OCI-LY1 (cell line): ENCODE data around the gene TPCN2.

Experiments
- CTCF ChIP-seq: fragments of 200-600 bp; sonication (generic), shearing (Covaris generic); IDR thresholded peaks from 2 replicates; pipeline ENCODE4 v1.5.1; 2017; ENCODE audit warnings: mild to moderate bottlenecking, antibody characterized with exemption, low read length, moderate library complexity, mixed read lengths
- EZH2 ChIP-seq: fragments of 200-600 bp; sonication (generic), shearing (Covaris generic); IDR thresholded peaks from 2 replicates; pipeline ENCODE4 v1.8.0; 2017; ENCODE audit warnings: borderline replicate concordance, mixed run types, mild to moderate bottlenecking, antibody characterized with exemption, low read length, moderate library complexity, mixed read lengths

DNA sequence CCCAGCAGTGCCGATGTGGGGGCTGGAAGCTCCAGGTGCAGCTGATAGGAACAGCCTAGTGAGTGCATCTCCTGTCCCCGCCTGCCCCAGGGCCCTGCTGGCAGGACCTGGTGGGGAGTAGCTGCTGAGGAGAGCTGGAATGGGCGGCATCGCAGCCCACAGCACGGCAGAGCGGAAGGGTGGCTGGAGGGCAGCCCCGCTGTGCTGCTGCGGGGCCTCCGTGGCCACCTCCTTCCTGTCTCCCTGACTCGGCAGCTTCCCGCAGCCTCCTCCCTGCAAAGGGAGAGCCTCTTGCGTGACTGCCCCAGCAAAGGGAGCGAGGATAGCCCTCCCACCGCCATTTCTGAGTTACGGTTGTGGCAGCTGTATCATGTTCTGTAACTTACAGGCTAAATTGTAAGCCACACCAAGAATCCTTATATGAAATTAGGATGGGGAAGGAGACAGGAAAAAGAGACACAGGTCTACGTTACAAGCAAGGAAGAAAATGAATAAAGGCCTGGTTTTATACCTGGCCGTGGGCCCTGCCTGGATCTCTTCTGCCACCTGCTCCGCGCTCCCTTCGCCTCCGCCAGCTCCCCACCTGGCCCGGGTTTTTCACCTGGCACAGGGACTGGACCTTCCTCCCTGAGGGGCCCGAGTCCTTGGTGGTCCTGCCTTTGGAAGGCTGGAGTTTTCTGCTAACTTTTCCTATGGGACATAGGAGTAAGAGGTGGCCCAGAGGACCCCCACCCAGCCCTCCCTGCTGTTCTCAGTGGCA, 10.0 kb downstream of the TPCN2 start:
- TF ChIP-seq EZH2 (no peak), CTCF (no peak)
